Calu3 (cell line): ENCODE results near the gene LILRA2. TPM values are rescaled to one million over a fixed set of nuclear protein-coding genes. Genes with fewer than 3 reads are reported as not detected.
"Not testable (repeated sequence)": the region's sequence is repeated elsewhere in the genome, so short reads cannot be mapped to it uniquely, and the experiment has no call there.

Experiments used
- BruUV-seq: library from RNA; stranded (reverse); fragments of 400-500 nt; replicated peaks from 2 replicates; lab custom pipeline; 2021; lab: Mats Ljungman, UMichigan
- CTCF ChIA-PET: fragments of 300-600 bp; sonication (Branson Sonifier 250); formaldehyde crosslinking; loops from one replicate; lab custom pipeline; 2022; ENCODE audit warnings: antibody characterized with exemption; lab: Charles Lee
- DNase-seq: peaks from one replicate; pipeline ENCODE4 v3.0.0; 2022
- H3K27ac Mint-ChIP-seq: one replicate; pipeline ENCODE4 v1.8.0; 2022; ENCODE audit warnings: mixed read lengths; ENCODE audit not compliant: unreplicated experiment
- H3K27me3 Mint-ChIP-seq: one replicate; pipeline ENCODE4 v1.8.0; 2022; ENCODE audit warnings: mixed read lengths; ENCODE audit not compliant: unreplicated experiment
- H3K36me3 Mint-ChIP-seq: one replicate; pipeline ENCODE4 v1.8.0; 2022; ENCODE audit warnings: mild to moderate bottlenecking, moderate library complexity, mixed read lengths; ENCODE audit not compliant: insufficient read depth, unreplicated experiment
- H3K4me1 Mint-ChIP-seq: one replicate; pipeline ENCODE4 v1.8.0; 2022; ENCODE audit warnings: mild to moderate bottlenecking, low read depth, mixed read lengths; ENCODE audit not compliant: unreplicated experiment
- H3K4me3 Mint-ChIP-seq: one replicate; pipeline ENCODE4 v1.8.0; 2022; ENCODE audit warnings: mild to moderate bottlenecking, low read depth, moderate library complexity, mixed read lengths; ENCODE audit not compliant: unreplicated experiment
- H3K9me3 Mint-ChIP-seq: one replicate; pipeline ENCODE4 v1.8.0; 2022; ENCODE audit warnings: low read depth, mixed read lengths; ENCODE audit not compliant: unreplicated experiment
- CTCF ChIP-seq: fragments of 200-600 bp; IDR thresholded peaks from one replicate; pipeline ENCODE4 v1.8.0; 2022; ENCODE audit warnings: antibody characterized with exemption; ENCODE audit not compliant: unreplicated experiment
- intact Hi-C: fragments of 100-400 bp; cut with micrococcal nuclease; formaldehyde crosslinking; loops from one replicate; pipeline ENCODE4 v1.10.0; 2022; ENCODE audit not compliant: unreplicated experiment
- total RNA-seq: library from RNA; stranded (reverse); gene quantifications from 2 replicates; pipeline ENCODE4 v1.2.3, GENCODE V29; 2022

Gene LILRA2
- total RNA-seq, 1 experiment from 2014 or later: not detected

DNA sequence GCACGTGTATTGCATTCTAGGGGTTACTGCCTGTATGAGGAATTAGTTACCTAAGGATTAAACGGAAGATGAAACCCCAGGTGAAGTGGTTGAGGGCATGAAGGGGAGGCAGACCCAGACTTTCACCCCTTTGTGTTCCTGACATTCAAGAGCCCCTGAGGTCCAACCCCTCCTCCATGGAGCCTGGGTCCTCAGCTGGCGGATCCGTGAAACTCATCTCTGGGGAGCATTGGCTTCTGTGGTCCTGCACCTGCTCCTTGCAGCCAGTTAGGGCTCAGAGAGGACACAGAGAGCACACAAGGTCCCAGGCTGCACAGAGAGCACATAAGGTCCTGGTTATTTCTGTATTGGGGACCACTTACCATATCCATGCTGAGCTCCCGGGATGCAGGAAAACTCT lies 12.8 kb downstream of the LILRA2 start:
- no peak for TF ChIP-seq CTCF
- no peaks in the 10 kb centered on the region for H3K36me3 Mint-ChIP-seq
- no peak overlapping the region for H3K27ac Mint-ChIP-seq
- peaks cover 4% of the 10 kb centered on the region for H3K9me3 Mint-ChIP-seq
- CTCF ChIA-PET: no interaction called here
- H3K4me3 Mint-ChIP-seq: no peak overlapping the region
- no TSS peak for BruUV-seq
- no peak for DNase-seq
- H3K27me3 Mint-ChIP-seq: peaks cover 91% of the 10 kb centered on the region
- no peaks in the 10 kb centered on the region for H3K4me1 Mint-ChIP-seq
- intact Hi-C loops: no loop called here

GRCh38 chr19:54587026-54587425 lies 13.4 kb downstream of the LILRA2 start:
- CTCF ChIA-PET: no interaction called here
- no TSS peak for BruUV-seq
- Mint-ChIP-seq H3K4me1 (no peaks in the 10 kb centered on the region), H3K36me3 (no peaks in the 10 kb centered on the region), H3K27ac (no peak overlapping the region), H3K9me3 (peaks cover 4% of the 10 kb centered on the region), H3K4me3 (no peak overlapping the region), H3K27me3 (peaks cover 96% of the 10 kb centered on the region)
- DNase-seq: no peak
- TF ChIP-seq CTCF: no peak
- intact Hi-C loops: no loop called here

- H3K36me3 Mint-ChIP-seq, H3K9me3 Mint-ChIP-seq, CTCF ChIA-PET, H3K4me1 Mint-ChIP-seq, intact Hi-C loops, H3K4me3 Mint-ChIP-seq, DNase-seq, H3K27ac Mint-ChIP-seq, BruUV-seq: not testable (repeated sequence)
- peaks cover 95% of the 10 kb centered on the region for H3K27me3 Mint-ChIP-seq
These were observed 19.9 kb downstream of the LILRA2 start, which contains the start of gene LILRA1 for GRCh38 chr19:54593445-54593844. TSS of gene LILRA1 (plus strand) at chr19:54593632. CDS start at chr19:54594245, 613 bp downstream.

DNA sequence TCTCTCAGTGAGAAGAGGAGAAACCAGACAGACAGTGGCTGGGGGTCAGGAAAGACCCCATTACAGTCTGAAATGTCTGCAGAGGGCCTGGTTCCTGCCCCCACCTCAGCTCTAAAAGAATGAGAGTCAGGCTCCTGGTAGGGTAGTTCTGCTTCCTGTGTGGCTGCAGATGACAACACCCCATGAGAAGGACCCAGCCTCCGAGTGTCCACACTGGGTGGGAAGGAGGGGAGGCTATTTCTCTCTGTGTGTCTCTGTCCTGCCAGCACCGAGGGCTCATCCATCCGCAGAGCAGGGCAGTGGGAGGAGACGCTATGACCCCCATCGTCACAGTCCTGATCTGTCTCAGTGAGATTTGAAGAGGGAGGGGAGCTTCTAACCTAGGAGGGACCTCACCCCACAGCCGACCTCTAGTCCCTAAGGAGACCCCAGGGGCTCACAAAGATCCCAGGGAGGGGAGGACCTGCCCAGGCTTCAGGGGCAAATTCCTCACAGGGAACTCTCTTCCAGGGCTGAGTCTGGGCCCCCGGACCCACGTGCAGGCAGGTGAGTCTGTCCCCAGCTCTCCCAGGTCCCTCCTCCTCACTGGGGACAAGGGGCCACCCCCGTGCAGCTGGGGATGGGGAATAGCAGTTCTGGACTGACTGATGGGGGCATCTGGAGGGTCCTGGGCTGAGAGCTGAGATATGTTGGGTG lies 20.5 kb downstream of the LILRA2 start:
- H3K4me1 Mint-ChIP-seq, BruUV-seq, CTCF ChIA-PET, H3K36me3 Mint-ChIP-seq, DNase-seq, H3K27ac Mint-ChIP-seq, intact Hi-C loops, H3K4me3 Mint-ChIP-seq, H3K9me3 Mint-ChIP-seq: not testable (repeated sequence)
- H3K27me3 Mint-ChIP-seq: peaks cover 89% of the 10 kb centered on the region

DNA sequence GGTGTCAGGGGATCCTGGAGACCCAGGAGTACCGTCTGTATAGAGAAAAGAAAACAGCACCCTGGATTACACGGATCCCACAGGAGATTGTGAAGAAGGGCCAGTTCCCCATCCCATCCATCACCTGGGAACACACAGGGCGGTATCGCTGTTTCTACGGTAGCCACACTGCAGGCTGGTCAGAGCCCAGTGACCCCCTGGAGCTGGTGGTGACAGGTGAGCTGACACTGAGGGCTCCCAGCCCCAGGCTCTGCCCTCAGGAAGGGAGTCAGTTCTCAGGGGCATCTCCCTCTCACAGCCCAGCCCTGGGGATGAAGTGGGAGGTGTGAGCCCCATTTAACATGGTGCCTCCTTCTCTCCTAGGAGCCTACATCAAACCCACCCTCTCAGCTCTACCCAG lies 21.1 kb downstream of the LILRA2 start:
- Mint-ChIP-seq H3K36me3 (no peaks in the 10 kb centered on the region), H3K9me3 (no peaks in the 10 kb centered on the region), H3K4me3 (no peak overlapping the region), H3K27ac (no peak overlapping the region), H3K27me3 (peaks cover 84% of the 10 kb centered on the region), H3K4me1 (no peaks in the 10 kb centered on the region)
- BruUV-seq: no TSS peak
- DNase-seq: no peak
- CTCF ChIA-PET: no interaction called here
- no peak for TF ChIP-seq CTCF
- intact Hi-C loops: no loop called here

DNA sequence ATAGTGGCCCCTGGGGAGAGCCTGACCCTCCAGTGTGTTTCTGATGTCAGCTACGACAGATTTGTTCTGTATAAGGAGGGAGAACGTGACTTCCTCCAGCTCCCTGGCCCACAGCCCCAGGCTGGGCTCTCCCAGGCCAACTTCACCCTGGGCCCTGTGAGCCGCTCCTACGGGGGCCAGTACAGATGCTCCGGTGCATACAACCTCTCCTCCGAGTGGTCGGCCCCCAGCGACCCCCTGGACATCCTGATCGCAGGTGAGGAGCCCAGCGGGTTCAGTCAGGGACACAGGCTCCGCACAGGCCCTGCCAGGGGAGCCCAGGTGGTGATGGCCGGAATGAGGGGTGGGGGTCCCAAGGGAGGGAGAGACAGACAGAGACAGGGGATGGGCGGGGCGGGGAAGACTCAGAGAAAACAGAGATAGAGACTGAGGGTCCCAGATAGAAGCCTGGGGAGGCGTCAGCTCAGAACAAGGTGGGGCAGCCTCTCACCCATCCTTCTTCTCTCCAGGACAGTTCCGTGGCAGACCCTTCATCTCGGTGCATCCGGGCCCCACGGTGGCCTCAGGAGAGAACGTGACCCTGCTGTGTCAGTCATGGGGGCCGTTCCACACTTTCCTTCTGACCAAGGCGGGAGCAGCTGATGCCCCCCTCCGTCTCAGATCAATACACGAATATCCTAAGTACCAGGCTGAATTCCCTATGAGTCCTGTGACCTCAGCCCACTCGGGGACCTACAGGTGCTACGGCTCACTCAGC lies 22.3 kb downstream of the LILRA2 start:
- CTCF ChIA-PET: interaction anchor here (1.0 kb wide), 1 partner anchor 20 kb away, joined by 3 read pairs; no protein-coding TSS in a partner anchor
- H3K27ac Mint-ChIP-seq, H3K9me3 Mint-ChIP-seq, H3K4me3 Mint-ChIP-seq, H3K36me3 Mint-ChIP-seq, intact Hi-C loops, BruUV-seq, DNase-seq, H3K4me1 Mint-ChIP-seq: not testable (repeated sequence)
- H3K27me3 Mint-ChIP-seq: peaks cover 84% of the 10 kb centered on the region
